Activated T-cell treated with anti-CD3 and anti-CD28 coated beads for 4 hours (primary cell): ENCODE results near the gene DMRTC2.

Experiments used
- DNase-seq: peaks from one replicate; pipeline ENCODE4 v3.0.0-alpha.2; 2020

The DMRTC2 gene

DNA sequence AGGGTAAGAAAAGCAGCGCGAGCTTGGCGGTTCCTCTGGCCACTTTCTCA is at the start of gene DMRTC2:
DMRTC2 (plus strand) TSS at position 42 of the 50 bp plus-strand sequence. CDS start 2,387 bp downstream, outside the sequence.
- DNase-seq, result no peak

DNA sequence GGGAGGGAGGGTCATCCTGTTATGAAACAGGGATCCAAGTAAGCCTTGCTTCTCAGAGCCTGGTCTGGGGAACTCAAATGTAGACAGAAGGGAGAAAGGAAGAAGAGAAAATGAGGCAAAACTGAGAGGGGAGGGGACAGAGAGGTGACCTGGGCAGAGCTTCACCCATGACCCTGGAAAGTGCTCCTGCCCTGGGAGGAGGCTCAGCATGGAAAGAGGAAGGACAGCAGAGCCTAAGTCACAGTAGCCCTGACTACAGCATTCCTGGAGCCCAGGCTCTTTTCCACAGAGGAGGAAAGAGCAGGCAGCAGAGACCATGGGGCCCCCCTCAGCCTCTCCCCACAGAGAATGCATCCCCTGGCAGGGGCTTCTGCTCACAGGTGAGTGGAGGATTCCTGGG is 48.5 kb upstream of the DMRTC2 start, which contains the start of gene CEACAM3:
CEACAM3 (plus strand) TSS at position 226 of the 400 bp plus-strand sequence; CDS start at position 317, 91 bp downstream.
- no peak for DNase-seq

DNA sequence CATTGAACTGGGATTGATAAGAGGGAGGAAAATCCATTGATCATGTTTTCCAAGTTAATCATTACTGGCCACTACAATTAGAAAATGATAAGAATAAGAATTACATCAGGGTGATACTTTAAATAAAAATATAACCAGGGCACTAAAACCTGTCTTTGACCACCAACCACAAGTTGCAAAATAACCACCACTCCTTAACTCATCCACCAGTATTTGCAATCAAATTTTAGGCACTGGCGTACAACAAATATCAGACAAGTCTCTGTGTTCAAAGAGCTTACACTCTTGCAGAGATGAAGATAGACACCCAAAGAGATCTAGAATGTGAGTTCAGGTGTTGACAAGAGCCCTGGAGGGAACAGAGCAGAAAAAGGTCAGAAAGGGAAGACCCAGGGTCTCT is 47.9 kb upstream of the DMRTC2 start:
- DNase-seq, result no peak

DNA sequence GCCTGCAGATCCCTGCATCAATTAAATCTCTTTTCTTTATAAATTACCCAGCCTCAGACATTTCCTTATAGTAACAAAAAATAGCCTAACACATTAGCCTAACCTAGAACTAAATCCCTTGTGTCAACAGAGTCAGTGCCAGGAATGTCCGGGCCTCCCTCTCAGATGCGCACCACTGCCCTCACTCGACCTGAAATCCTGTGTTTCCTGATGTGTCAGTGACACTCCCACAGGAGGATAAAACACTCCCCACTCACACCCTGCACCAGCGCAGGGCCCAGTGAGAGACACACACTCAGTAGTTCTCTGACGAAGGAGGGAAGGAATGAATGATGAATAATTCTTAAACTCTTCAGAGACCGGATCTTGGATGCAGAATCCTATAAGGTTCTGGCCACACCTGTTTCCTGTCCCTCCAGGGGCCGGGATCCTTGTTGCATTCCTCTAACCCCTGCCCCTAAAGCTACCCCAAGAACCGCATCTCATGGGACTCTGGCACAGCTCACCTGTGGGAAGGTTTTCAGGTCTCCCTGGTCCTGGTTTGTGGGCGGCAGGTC is 45.3 kb upstream of the DMRTC2 start:
- DNase-seq, result no peak

DNA sequence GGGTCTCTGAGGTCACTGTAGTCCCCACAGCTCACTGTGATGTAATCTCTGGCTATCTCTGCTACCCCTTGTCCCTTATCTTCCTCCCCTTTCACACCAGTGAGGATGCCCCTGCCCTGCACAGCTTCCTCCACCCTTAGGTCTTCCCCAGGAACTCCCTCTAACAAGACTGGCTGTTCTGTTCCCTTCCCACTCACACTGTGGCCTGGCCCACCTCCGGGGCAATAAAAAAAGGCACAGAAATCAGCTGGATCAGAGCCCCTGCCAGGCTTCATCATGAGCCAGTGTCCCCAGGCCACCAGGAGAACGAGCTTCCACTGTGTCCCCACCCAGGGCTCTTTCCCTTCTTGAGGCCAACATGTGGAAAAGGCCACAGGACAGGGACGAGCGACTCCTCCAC is 43.8 kb upstream of the DMRTC2 start:
- no peak for DNase-seq

DNA sequence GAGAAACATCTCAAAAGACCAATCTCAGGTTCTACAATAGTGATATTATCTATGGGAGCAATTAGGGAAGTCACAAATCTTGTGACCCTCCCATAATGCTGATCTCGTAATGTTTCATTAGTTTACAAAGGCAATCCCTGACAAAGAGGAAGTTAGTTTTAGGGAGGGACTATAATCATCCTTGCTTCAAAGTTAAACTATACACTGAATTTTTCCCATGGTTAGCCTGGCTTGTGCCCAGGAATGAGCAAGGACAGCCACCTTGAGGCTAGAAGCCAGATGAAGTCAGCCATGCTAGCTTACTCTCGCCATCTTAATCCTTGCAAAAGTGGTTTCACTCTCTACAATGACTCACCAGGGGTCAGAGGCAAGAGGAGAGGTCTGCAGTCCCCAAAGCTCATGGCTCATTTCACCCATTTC is 43.0 kb upstream of the DMRTC2 start:
- no peak for DNase-seq

DNA sequence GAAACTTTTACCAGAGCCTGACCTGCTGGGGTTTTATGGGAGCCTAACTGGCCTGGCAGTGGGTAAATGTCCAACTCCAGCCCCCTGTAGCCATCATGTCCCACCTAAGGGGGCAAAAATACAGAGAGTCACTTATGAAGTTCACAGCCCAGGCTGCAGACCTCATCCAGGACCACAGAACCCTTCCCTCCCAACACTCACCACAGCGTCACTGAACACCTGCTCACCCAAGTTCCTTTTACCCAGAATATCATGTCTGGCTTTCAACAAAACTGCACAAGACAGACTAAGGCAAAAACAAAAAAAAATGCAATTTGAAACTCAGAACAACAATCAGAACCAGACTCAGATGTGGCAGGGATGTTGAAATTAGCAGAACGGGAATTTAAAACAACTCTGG is 42.1 kb upstream of the DMRTC2 start:
- DNase-seq, result no peak

DNA sequence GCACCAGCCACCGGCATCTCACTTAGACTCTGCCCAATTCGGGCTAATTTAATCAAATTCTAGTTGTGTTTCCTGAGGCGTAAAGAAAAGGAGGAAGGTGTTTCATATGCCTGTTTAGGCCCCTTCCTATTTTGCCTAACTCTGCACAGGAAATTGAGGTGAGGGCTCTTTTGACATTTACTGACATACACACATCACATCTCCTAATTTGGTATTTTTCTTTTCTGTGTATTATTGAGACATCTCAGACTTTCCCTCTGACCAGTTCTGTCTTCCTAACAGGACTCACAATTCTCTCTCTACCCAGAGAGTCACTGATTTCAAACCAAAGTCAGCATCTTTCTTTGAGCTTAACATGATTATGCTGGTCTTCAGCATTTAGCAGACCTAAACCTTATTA is 40.5 kb upstream of the DMRTC2 start:
- no peak for DNase-seq

DNA sequence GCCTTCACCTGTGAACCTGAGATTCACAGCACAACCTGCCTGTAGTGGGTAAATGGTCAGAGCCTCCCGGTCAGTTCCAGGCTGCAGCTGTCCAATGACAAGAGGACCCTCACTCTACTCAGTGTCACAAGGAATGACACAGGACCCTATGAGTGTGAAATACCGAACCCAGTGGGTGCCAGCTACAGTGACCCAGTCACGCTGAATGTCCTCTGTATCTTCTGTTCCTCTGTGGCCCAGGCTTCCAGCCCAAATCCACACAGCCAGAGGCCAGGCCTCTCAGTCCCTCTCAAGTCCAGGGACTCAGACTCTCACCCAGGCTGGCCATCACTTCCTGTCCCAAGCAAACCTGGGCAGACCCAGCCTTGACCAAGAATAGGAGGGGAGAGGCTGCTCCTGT is 37.7 kb upstream of the DMRTC2 start:
- DNase-seq, result no peak

DNA sequence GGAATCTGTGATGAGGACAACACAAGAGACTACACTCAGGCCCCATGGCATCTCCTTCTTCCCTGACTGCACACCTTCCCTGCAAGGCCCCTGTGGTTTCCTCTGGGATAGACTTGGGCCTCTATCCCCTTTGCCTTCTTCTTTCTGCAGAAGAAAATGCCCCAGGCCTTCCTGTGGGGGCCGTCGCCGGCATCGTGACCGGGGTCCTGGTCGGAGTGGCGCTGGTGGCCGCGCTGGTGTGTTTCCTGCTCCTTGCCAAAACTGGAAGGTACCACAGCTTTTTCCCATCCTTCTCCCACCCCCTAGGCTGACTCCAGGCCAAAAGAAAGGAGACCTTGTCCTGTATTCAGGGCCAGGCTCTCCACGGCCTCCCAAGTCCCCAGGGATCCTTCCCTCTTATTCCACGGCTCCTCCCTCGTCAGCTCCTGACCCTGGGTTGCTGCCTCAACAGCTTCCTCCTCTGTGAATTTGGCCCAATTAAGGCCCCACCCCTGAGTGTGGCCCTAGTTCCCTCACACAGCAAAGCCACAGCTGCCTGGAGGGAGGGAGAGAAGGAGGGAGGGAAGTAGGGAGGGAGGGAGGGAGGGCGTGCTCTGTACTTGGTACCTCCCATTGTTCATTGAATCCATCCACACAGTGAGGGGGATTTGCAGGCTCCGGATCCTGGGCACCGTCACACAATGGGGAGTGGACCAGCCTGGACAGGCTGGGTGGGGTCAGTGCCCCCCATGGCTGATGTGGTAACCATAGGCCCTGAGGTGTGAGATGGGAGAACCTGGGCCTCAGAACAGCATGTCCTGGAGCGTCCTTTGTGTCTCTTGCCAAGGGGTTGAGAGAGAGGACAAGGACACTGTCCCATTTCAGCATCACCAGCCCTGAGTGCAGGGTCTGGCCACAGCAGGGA is 35.9 kb upstream of the DMRTC2 start:
- DNase-seq, result no peak

DNA sequence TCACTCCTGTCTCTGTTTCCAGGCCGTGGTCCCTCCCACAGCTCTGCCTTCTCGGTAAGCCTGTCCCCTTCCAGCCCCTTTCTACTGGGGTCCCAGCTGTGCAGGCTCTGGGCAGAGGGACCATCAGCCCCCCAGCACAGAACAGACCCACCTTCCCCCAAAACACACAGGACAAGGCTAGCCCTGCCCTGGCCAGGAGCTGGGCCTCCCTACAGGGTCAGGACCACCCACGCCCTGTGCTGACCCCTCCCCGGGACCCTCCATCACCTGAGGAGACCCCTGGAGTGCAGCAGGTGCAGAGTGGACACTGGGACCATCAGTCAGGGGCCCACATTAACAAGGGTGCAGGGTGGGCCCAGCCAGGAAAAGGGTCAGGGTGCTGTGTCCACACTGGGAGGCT is 34.5 kb upstream of the DMRTC2 start:
- DNase-seq, result no peak

DNA sequence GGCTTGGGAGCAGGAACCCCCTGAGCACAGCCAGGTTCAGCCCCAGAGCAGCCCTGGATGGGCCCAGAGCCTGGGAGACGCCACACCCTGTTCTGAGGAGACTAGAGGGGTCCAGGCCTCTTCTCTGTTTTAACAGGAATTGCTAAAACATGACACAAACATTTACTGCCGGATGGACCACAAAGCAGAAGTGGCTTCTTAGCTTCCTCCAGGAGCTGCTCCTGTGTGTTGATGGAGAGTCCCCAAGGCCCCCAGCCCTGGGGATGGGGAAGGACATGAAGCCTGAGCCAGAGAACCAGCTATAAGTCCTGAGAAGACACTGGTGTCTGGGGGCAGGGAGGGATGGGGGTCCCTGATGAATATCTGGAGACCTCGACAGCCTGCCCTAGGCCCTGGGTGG is 33.8 kb upstream of the DMRTC2 start:
- DNase-seq, result no peak

DNA sequence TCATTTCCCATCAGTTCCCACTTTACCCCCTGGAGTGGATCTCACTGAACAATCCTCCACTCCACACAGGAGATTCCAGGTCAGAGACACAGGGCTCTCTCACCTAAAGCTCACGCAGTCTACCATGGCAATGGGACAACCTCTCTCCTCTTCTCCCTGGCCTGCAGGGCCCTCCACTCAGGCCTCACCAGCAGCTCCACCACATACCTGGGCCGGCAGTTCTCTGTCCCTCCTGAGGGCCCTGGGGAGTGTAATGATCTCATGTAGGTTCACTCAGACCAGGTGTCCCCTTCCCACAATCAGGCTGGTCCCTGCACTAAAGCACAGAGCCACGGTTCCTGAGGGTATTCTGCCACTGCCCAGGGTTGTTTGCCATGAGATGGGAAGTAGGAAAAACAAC is 32.9 kb upstream of the DMRTC2 start:
- no peak for DNase-seq

DNA sequence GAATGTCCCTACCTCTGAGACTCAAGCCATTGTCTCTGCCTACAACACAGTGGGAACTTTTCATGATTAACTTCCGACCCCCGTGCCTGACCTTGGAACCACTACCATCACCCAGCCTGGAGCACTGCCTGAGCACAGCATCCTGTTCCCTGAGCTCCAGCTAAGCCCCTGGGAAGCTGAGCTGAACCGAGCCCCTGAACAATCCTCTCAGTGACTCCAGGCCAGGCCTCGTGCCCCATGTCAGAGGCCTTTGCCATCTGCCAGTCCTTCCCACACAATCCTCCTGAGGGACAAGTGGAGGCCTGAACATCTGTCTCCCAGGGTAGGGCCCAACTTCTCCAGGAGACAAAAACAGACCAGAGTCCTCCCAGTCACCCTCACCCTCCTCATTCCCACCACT is 30.9 kb upstream of the DMRTC2 start:
- DNase-seq, result no peak

DNA sequence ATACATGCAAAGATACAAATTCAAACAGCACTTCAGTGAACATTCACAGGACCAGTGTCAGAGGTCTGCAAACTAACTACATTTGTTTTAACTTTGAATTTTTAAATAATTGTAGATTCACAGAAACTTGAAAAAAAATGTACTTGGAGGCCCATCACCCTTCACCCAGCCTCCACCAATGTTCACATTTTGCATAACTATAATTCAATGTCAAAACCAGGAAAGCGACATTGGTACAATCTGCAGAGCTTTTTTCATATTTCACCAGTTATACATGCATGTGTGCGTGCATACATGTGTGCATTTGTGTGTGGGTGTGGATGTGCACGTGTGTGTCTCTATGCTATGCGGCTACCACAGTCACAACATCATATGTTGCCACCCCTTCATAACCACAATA is 29.5 kb upstream of the DMRTC2 start:
- DNase-seq, result no peak

DNA sequence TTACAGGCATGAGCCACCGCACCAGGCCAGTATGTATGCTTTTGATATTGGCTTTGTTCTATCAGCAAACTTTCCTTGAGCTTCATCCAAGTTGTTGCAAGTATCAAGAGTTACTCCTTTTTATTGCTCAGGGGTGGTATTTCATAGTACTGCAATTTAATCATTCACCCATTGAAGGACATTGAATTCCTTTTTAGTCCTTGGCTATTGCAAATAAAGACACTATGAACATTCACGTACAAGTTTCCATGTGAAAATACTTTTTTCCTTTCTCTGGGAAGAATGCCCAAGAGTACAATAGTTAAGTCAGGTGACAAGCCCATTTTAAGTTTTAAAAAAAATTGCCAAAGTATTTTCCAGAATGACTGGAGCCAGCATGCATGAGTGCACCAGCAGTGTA is 28.1 kb upstream of the DMRTC2 start:
- no peak for DNase-seq

DNA sequence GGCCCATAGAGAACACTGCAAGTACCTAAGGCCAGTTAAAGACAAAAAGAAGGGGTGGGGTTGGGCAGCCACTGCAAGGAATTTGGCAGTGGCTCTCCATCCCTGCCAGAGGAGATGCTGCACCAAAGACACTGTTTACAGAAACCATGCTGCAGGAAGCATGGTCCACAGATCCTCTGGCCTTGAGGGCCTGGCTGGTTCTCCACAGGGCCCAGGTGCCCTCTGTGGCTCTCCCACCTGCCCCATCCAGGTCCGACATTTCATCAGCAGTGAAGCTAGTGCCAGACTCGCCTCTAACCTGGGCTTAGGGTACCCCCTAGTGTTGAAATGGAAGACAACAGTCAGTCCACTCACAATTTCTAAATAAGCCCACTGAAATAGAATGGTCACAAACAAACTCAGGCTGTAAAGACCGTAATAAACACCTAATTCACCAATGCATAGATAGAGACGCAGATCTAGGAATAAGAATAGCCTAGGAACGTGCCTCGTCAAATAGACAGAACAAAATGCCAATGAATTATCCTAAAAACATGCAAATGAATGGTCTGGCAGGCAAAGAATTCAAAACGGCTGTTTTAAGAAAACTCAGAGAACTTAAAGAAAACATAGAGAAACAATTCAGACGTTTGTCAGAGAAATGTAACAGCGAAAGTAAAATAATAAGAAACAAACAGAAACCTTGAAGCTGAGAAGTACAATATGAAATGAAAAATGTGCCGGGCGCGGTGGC is 23.7 kb upstream of the DMRTC2 start:
- DNase-seq, result peak; percentile 19

DNA sequence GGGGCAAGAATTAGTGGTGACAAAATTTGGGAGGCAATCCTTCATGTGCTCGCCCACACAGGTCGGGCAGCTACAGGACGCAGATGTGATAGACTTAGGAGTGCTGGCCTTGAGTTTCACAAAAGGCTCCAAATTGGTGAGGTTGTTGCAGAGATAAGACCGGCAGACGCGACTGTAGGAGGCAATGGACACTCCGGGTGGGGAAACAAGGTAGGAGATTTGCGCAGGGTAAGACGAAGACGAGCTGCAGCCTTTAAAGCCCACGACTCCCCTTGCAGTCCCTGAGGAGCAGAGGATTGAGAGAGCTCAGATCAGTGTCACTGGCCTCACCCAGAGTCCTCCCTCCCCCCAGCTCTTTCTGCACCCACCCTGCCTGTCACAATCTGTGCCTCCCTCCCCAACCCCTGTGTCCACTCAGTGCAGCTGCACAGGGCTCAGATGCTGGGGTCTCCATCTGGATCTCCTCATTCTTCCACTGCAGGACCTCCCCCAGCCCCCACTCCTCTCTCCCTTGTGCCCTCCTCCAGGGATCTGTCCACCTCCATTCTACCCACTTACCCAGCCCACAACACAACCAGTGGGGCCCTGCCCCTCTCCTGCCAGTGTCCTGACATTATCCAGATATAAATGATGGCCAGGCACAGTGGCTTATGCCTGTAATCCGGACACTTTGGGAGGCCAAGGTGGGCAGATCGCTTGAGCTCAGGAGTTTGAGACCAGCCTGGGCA is 6.7 kb upstream of the DMRTC2 start:
- DNase-seq, result no peak

DNA sequence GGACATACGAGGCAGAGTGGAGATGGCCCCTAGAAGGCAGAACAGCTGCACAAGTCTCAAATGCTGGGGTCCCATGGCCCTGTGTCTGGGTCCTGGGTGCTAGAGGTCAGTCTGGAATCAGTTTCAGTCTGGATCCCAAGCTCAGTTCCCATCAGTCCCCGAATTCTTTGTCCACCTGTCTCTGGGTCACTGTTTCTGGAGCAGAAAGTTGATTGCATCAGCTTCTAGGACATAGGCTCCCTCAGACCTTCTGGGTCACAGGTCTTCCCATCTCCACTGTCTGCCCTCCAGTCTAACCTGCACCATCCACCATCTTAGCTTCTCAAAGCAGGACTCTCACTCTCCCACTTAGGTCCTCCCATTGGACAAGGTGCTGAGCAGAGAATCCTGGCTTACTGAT is 5.6 kb upstream of the DMRTC2 start:
- no peak for DNase-seq

DNA sequence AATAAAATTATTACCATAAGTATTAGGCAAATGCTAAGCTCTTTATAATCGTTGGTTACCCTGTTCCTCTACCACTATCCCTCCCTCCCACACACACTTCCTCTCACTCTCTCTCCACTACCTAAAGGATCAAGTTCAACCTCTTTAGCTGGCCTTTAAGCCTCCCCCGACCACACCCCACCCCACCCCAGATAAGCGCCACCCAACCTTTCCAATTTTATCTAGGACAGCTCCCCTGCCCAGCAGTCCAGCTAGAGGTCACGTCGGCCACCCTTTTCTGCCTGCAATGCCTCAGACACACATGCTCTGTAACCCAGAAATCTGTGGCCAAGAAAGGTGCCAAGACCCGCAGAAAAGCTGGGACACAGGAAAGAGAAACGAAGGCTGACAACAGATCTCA is 1.5 kb upstream of the DMRTC2 start:
- no peak for DNase-seq

DNA sequence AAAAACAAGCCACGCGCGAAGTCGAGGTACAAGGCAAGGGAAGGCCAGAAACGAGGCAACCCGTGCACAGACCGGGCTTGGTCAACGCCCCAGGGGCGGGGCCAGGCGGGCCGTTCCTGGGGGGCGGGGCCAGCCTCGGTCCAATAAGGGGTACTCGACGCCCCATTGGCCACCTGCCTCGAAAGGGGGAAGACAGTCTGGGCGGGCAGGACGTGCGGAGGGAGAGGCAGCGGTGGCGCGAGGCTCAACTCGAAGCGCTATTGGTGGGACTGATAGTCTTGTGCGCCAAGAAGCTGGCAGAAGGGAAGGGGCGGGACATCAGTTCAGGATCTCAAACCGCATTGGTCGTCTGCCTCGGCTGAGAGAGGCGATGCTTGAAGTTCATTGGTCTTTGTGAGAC is 241 bp upstream of the DMRTC2 start, which contains the start of gene LYPD4:
LYPD4 (minus strand) TSS at position 83 of the 400 bp plus-strand sequence. CDS start 5,398 bp downstream, outside the sequence.
- DNase-seq, result no peak

DNA sequence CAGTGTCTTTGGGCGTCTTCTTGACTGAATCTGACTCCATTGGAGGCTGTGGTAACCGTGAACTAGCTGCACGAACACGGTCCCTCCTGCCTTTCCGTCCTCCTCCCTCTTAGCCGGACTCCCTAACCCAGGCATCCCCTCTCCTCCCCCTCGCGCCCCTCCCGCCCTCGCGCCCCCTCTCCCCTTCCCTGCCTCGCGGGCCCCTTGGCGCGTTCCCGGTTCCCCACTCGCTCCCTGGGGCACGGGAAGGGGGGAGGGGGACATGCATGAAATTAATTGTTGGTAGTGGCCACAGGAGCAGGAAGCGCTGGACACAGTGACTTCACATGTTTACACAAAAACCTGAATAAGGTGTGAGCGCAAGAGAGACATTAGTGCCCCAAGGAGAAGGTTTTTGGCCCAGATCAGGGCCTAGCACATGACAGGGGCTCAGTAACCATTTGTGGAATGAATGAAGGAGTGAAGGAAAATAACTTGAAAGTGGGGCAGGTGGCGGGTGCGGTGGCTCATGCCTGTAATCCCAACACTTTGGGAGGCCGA is 279 bp downstream of the DMRTC2 start:
- DNase-seq, result no peak

DNA sequence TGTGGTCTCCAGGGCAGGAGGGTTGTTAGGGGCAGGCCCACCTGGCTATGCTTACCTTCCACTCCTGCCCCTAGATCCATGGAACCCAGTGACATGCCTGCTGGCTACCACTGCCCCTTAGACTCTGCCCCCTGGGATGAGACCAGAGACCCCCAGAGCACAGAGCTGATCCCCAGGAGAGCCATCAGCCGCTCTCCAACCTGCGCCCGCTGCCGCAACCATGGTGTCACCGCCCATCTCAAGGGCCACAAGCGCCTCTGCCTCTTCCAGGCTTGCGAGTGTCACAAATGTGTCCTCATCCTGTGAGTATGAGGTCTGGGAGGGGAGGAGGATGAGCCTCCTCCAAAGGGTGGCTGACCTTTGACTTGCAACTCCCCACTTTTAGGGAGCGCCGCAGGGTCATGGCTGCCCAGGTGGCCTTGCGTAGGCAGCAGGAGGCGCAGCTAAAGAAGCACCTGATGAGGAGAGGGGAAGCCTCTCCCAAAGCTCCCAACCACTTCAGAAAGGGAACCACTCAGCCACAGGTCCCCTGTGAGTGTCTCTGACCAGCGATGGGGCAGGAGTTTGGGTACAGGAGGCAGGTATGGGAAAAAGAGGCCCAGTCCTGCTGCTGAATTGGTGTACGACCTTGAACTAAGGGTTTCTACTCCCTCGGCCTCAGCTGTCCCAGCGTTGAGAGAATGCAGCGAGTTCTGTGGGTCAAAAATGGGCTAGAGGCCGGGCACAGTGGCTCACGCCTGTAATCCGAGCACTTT is 2.7 kb downstream of the DMRTC2 start:
- no peak for DNase-seq
